ENCODE data around the gene PSMA6. TPM values are rescaled to one million over a fixed set of nuclear protein-coding genes. Genes with fewer than 3 reads are reported as not detected.

PSMA6 gene
- polyA plus RNA-seq, 2 of the 4 experiments (the other 2 are of a cell fraction), result 369 to 395 TPM

- TF ChIP-seq PBX3 (IDR thresholded peaks at IDR 0.05) (no peak), RCOR1 (IDR thresholded peaks at IDR 0.05; ENCODE audit: low read depth, low read length) (no peak)
These were observed 12.8 kb upstream of the PSMA6 start (continued) for GRCh38 chr14:35279369-35279768.

DNA sequence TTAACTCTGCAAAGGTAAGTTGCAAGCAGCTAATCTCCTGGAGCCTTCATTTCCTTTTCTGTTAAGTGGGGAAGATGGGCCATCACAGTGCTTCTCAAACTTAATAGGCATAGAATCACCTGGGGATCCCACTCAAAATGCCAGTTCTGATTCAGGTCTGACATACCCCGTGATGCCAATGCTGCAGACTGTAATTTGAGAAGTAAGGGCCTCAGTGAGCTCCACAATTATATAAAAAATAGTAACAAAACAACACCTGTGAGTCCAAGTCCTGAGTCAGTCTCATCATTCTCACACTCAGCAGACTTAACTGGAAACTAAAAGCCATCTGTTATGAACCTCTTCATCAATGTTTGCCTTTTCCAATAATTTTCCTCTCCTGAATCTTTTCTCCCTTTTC is 10.8 kb upstream of the PSMA6 start:
- H3K4me1 ChIP-seq, result no peaks in the 10 kb centered on the region
- no peak for TF ChIP-seq CHD4 (IDR thresholded peaks at IDR 0.05; ENCODE audit: borderline replicate concordance)
- TF ChIP-seq MAX (IDR thresholded peaks at IDR 0.05), result no peak
- TF ChIP-seq NFE2L2 (conservative IDR thresholded peaks at IDR 0.05; ENCODE audit: low read length), result no peak
- no peak for TF ChIP-seq RARB (CRISPR knock-in tag; IDR thresholded peaks at IDR 0.05)
- TF ChIP-seq CBX8 (IDR thresholded peaks at IDR 0.05), result no peak
- TF ChIP-seq EP300 (IDR thresholded peaks at IDR 0.05), result no peak
- no peak for TF ChIP-seq MAFK (IDR thresholded peaks at IDR 0.05; ENCODE audit: partially characterized antibody)
- no peak for TF ChIP-seq MAZ (IDR thresholded peaks at IDR 0.05; ENCODE audit: borderline replicate concordance, low read depth, low read length)
- H3K9me3 ChIP-seq, result no peaks in the 10 kb centered on the region
- POLR2A ChIA-PET, result no interaction called here
- CTCF ChIA-PET, result interaction anchor here (1.1 to 1.2 kb wide), 2 partner anchors 10 to 16 kb away, joined by 3 read pairs; no protein-coding TSS in a partner anchor
- no peak for FAIRE-seq
- 94% methylated on average over 1 of the region's 1 CpG for WGBS (ENCODE audit: missing lambda C conversion rate)
- H3K4me2 ChIP-seq, result no peak overlapping the region
- no peak overlapping the region for H3K4me3 ChIP-seq
- DNase-seq (ENCODE audit: low read depth in 1 of 2, low spot score in 1 of 2), result no peak
- no peak for ATAC-seq
- no peak overlapping the region for H3K27ac ChIP-seq

DNA sequence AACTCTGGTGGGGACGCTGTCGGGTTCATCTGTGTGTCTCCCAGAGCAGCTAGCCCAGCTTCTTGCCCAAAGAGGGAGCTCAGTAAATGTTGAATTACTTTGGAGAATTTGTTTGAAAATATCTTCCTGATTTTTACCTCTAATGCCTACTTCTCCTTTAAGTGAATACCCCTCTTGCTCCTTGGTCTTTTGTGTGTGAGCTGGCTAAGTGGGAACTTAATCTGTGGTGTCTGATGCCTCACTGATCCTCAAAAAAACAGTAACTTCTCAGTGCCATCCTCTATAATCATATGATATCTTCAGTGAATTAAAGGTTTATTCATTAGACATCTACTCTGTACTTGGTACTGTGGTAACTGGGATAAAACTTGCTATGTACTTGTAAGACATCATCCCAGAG is 7.7 kb upstream of the PSMA6 start:
- POLR2A ChIA-PET, result no interaction called here
- FAIRE-seq, result no peak
- no peak for TF ChIP-seq CEBPB (IDR thresholded peaks at IDR 0.05)
- no peak for TF ChIP-seq BHLHE40 (IDR thresholded peaks at IDR 0.05; ENCODE audit: low read depth, low read length)

DNA sequence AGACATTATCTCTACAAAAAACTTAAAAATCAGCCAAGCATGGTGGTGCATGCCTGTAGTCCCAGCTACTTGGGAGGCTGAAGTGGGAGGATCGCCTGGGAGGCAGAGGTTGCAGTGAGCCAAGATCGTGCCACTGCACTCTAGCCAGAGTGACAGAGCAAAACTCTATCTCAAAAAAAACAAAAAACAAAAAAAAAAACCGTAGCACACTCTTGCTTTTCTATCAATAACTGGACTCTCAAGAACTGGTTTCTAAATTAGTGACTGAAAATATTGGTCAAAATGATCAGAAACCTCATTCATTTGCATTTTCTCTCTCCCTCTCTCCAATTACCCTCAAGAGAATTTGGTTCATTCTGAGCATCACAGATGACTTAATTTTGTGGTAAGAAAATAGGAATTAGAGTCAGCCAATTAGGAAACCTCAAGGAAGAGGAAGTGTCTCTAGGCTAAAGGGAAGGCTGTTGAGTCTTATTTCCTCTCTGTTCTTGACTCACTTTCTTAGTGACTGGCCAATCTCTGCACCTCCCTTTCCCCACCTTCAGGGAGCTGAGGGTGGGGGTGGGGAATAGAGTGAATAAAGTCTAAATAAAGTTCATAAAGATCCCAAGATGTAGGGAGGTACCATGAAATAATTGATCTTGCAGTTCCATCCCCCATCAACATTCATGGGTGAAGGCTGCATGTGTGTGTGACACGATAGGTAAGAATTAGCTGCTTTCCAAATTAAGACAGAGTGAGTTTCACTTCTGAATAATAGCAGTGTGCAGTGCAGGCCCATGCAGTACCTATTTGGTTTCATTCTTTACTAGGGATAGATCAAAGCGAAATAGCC is 6.8 kb upstream of the PSMA6 start:
- Histone ChIP-seq H3K4me3 (no peak overlapping the region), H3K27ac (no peak overlapping the region), H3K9me3 (no peaks in the 10 kb centered on the region), H3K4me2 (no peak overlapping the region), H3K4me1 (peaks cover 6% of the 10 kb centered on the region; the same call in 1 of the 3 replicates)
- ChIA-PET CTCF (interaction anchor here (2.6 to 2.8 kb wide), 2 partner anchors 127 to 137 kb away, joined by 6 to 12 read pairs; no protein-coding TSS in a partner anchor), POLR2A (no interaction called here)
- 91% methylated on average over 5 of the region's 5 CpGs for WGBS (ENCODE audit: missing lambda C conversion rate)
- ATAC-seq (no peak), FAIRE-seq (no peak), DNase-seq (ENCODE audit: low read depth in 1 of 2, low spot score in 1 of 2) (no peak)
- no peak for TF ChIP-seq HDAC2 (IDR thresholded peaks at IDR 0.05)
- TF ChIP-seq NR3C1 (IDR thresholded peaks at IDR 0.05), result no peak
- no peak for TF ChIP-seq PBX3 (IDR thresholded peaks at IDR 0.05)
- TF ChIP-seq FOSL2 (IDR thresholded peaks at IDR 0.05), result no peak
- no peak for TF ChIP-seq FOSL2 (CRISPR knock-in tag; IDR thresholded peaks at IDR 0.05)
- TF ChIP-seq HOXB5 (CRISPR knock-in tag; IDR thresholded peaks at IDR 0.05), result no peak
- TF ChIP-seq SMC3 (IDR thresholded peaks at IDR 0.05), result no peak
- no peak for TF ChIP-seq SREBF2 (IDR thresholded peaks at IDR 0.05)
- TF ChIP-seq BCL3 (IDR thresholded peaks at IDR 0.05), result no peak
- no peak for TF ChIP-seq KDM1A (IDR thresholded peaks at IDR 0.05; ENCODE audit: low read depth)
- TF ChIP-seq EHMT2 (IDR thresholded peaks at IDR 0.05; ENCODE audit: low read depth), result no peak
- no peak for TF ChIP-seq JUN (IDR thresholded peaks at IDR 0.05)
- no peak for TF ChIP-seq BHLHE40 (IDR thresholded peaks at IDR 0.05; ENCODE audit: low read depth, low read length)

More for the DNA sequence above, 7.7 kb upstream of the PSMA6 start:
- ATAC-seq (no peak), DNase-seq (ENCODE audit: low read depth in 1 of 2, low spot score in 1 of 2) (no peak)
- CTCF ChIA-PET, result interaction anchor here (0.6 to 2.6 kb wide), 4 partner anchors 55 to 611 kb away, joined by 3 to 6 read pairs (median 4); no protein-coding TSS in a partner anchor
- Histone ChIP-seq H3K4me3 (no peak overlapping the region), H3K27ac (no peak overlapping the region), H3K4me1 (peaks cover 6% of the 10 kb centered on the region; the same call in 1 of the 3 replicates), H3K4me2 (no peak overlapping the region), H3K9me3 (no peaks in the 10 kb centered on the region)
- WGBS (ENCODE audit: missing lambda C conversion rate), result 94% methylated on average over 2 of the region's 2 CpGs

All from A549 (cell line).